ENCODE measurements around the gene FGF23.
"Not testable (repeated sequence)": the region's sequence is repeated elsewhere in the genome, so short reads cannot be mapped to it uniquely, and the experiment has no call there.

The FGF23 gene

GRCh38 chr12:4412465-4412864, 33.0 kb upstream of the FGF23 start:
- peaks cover 23% of the 10 kb centered on the region for H3K4me1 ChIP-seq (ENCODE audit: insufficient read depth, low read length)
- ATAC-seq (ENCODE audit: insufficient read depth, low read depth): no peak
- TF ChIP-seq, protein P1, sequence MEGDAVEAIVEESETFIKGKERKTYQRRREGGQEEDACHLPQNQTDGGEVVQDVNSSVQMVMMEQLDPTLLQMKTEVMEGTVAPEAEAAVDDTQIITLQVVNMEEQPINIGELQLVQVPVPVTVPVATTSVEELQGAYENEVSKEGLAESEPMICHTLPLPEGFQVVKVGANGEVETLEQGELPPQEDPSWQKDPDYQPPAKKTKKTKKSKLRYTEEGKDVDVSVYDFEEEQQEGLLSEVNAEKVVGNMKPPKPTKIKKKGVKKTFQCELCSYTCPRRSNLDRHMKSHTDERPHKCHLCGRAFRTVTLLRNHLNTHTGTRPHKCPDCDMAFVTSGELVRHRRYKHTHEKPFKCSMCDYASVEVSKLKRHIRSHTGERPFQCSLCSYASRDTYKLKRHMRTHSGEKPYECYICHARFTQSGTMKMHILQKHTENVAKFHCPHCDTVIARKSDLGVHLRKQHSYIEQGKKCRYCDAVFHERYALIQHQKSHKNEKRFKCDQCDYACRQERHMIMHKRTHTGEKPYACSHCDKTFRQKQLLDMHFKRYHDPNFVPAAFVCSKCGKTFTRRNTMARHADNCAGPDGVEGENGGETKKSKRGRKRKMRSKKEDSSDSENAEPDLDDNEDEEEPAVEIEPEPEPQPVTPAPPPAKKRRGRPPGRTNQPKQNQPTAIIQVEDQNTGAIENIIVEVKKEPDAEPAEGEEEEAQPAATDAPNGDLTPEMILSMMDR (IDR thresholded peaks at IDR 0.05; ENCODE audit: borderline replicate concordance, extremely low read depth, low read length, poor library complexity, severe bottlenecking): no peak
- no peak for TF ChIP-seq EZH2 (IDR thresholded peaks at IDR 0.05; ENCODE audit: borderline replicate concordance, low read depth, low read length, severe bottlenecking)

GRCh38 chr12:4412056-4412455, 32.5 kb upstream of the FGF23 start:
- no peaks in the 10 kb centered on the region for H4K20me1 ChIP-seq (ENCODE audit: insufficient read depth, low read length)
- TF ChIP-seq, protein P1 (IDR thresholded peaks at IDR 0.05; ENCODE audit: borderline replicate concordance, extremely low read depth, low read length, poor library complexity, severe bottlenecking): no peak
- TF ChIP-seq EZH2 (IDR thresholded peaks at IDR 0.05; ENCODE audit: borderline replicate concordance, low read depth, low read length, severe bottlenecking): no peak
- no peaks in the 10 kb centered on the region for H3K9me3 ChIP-seq (ENCODE audit: insufficient read depth, low read length, severe bottlenecking)
- no peak for DNase-seq
- H3K36me3 ChIP-seq (ENCODE audit: insufficient read depth, low read length): no peaks in the 10 kb centered on the region
- H2AFZ ChIP-seq (ENCODE audit: low read depth, low read length): no peak overlapping the region
- ATAC-seq (ENCODE audit: insufficient read depth, low read depth): no peak
- H3K27me3 ChIP-seq (ENCODE audit: insufficient read depth, low read length, poor library complexity): peaks cover 8% of the 10 kb centered on the region
- H3K4me2 ChIP-seq (ENCODE audit: insufficient read depth, low read length): no peak overlapping the region
- no peaks in the 10 kb centered on the region for H3K79me2 ChIP-seq (ENCODE audit: insufficient read depth, low read length)
- H3K9ac ChIP-seq (ENCODE audit: low read depth, low read length): no peak overlapping the region
- H3K4me3 ChIP-seq (ENCODE audit: low read depth in 1 of 2, low read length in 2 of 2): no peak overlapping the region
- H3K27ac ChIP-seq (ENCODE audit: low read length): no peak overlapping the region
- peaks cover 23% of the 10 kb centered on the region for H3K4me1 ChIP-seq (ENCODE audit: insufficient read depth, low read length)

More at GRCh38 chr12:4412465-4412864, 33.0 kb upstream of the FGF23 start:
- Histone ChIP-seq H4K20me1 (ENCODE audit: insufficient read depth, low read length) (no peaks in the 10 kb centered on the region), H3K79me2 (ENCODE audit: insufficient read depth, low read length) (no peaks in the 10 kb centered on the region), H3K27ac (ENCODE audit: low read length) (no peak overlapping the region), H3K4me2 (ENCODE audit: insufficient read depth, low read length) (no peak overlapping the region), H3K9me3 (ENCODE audit: insufficient read depth, low read length, severe bottlenecking) (no peaks in the 10 kb centered on the region), H3K4me3 (ENCODE audit: low read depth in 1 of 2, low read length in 2 of 2) (no peak overlapping the region), H3K27me3 (ENCODE audit: insufficient read depth, low read length, poor library complexity) (peaks cover 8% of the 10 kb centered on the region), H3K9ac (ENCODE audit: low read depth, low read length) (no peak overlapping the region), H3K36me3 (ENCODE audit: insufficient read depth, low read length) (no peaks in the 10 kb centered on the region), H2AFZ (ENCODE audit: low read depth, low read length) (no peak overlapping the region)
- no peak for DNase-seq

- Histone ChIP-seq H3K79me2 (ENCODE audit: insufficient read depth, low read length) (no peaks in the 10 kb centered on the region), H3K9ac (ENCODE audit: low read depth, low read length) (no peak overlapping the region), H3K27ac (ENCODE audit: low read length) (no peak overlapping the region), H3K36me3 (ENCODE audit: insufficient read depth, low read length) (no peaks in the 10 kb centered on the region), H3K27me3 (ENCODE audit: insufficient read depth, low read length, poor library complexity) (peaks cover 14% of the 10 kb centered on the region), H4K20me1 (ENCODE audit: insufficient read depth, low read length) (no peaks in the 10 kb centered on the region), H3K4me3 (ENCODE audit: low read depth in 1 of 2, low read length in 2 of 2) (no peak overlapping the region), H2AFZ (ENCODE audit: low read depth, low read length) (no peak overlapping the region), H3K4me1 (ENCODE audit: insufficient read depth, low read length) (no peaks in the 10 kb centered on the region), H3K4me2 (ENCODE audit: insufficient read depth, low read length) (no peak overlapping the region), H3K9me3 (ENCODE audit: insufficient read depth, low read length, severe bottlenecking) (no peaks in the 10 kb centered on the region)
- TF ChIP-seq EZH2 (IDR thresholded peaks at IDR 0.05; ENCODE audit: borderline replicate concordance, low read depth, low read length, severe bottlenecking): no peak
- TF ChIP-seq, protein P1 (IDR thresholded peaks at IDR 0.05; ENCODE audit: borderline replicate concordance, extremely low read depth, low read length, poor library complexity, severe bottlenecking): no peak
- ATAC-seq (ENCODE audit: insufficient read depth, low read depth): no peak
- DNase-seq: no peak
Observed at GRCh38 chr12:4407136-4407535, 27.6 kb upstream of the FGF23 start.

GRCh38 chr12:4404877-4405637, 25.5 kb upstream of the FGF23 start:
- not testable (repeated sequence) for H3K27ac ChIP-seq (ENCODE audit: low read length); DNase-seq; H3K4me1 ChIP-seq (ENCODE audit: insufficient read depth, low read length); H3K36me3 ChIP-seq (ENCODE audit: insufficient read depth, low read length); H3K9me3 ChIP-seq (ENCODE audit: insufficient read depth, low read length, severe bottlenecking); ATAC-seq (ENCODE audit: insufficient read depth, low read depth); H2AFZ ChIP-seq (ENCODE audit: low read depth, low read length); H3K4me3 ChIP-seq (ENCODE audit: low read depth in 1 of 2, low read length in 2 of 2); H3K9ac ChIP-seq (ENCODE audit: low read depth, low read length); H4K20me1 ChIP-seq (ENCODE audit: insufficient read depth, low read length); H3K4me2 ChIP-seq (ENCODE audit: insufficient read depth, low read length); H3K79me2 ChIP-seq (ENCODE audit: insufficient read depth, low read length)
- H3K27me3 ChIP-seq (ENCODE audit: insufficient read depth, low read length, poor library complexity): peaks cover 17% of the 10 kb centered on the region
